ENCODE data around the gene WWTR1. TPM values are rescaled to one million over a fixed set of nuclear protein-coding genes. Genes with fewer than 3 reads are reported as not detected.
A peak's percentile ranks its signal among the peaks of the same experiment; 100 is the strongest.

Gene WWTR1
- total and polyA plus RNA-seq, 2 of the 4 experiments (the other 2 are of a cell fraction) = 38.9 to 65.3 TPM

- ATAC-seq (ENCODE audit: low read depth) = peak; percentile 42
- CTCF ChIA-PET = interaction anchor here (0.9 kb wide), 1 partner anchor 123 kb away, joined by 3 read pairs; the partner anchor contains the start of gene WWTR1
- in situ Hi-C loops (cut with MboI; ENCODE audit: low sequenced_read_pairs) = no loop called here
These were observed 123.0 kb downstream of the WWTR1 start for GRCh38 chr3:149534671-149535332.

More at GRCh38 chr3:149534671-149535332, 123.0 kb downstream of the WWTR1 start:
- Histone ChIP-seq H2BK5ac (ENCODE audit: low read depth, low read length, poor library complexity, severe bottlenecking) (peak overlapping the region; percentile 56), H4K5ac (ENCODE audit: low read depth, low read length) (peak overlapping the region; percentile 2; the same call in 1 of the 2 replicates), H3K4me3 (ENCODE audit: insufficient read depth, low read depth, low read length) (no peak overlapping the region), H4K8ac (ENCODE audit: low read depth in 2 of 2, low read length in 2 of 2) (peak overlapping the region in 1 of 2 experiments; percentile 28; a peak in 1 of 4 replicates), H3K23ac (ENCODE audit: low read depth, low read length) (peak overlapping the region; percentile 77), H3K9ac (ENCODE audit: low read depth, low read length) (no peak overlapping the region), H3K18ac (ENCODE audit: low read depth, low read length) (peak overlapping the region; percentile 0; the same call in 1 of the 2 replicates), H2AFZ (replicated peaks; ENCODE audit: low read length, poor library complexity) (no peak overlapping the region), H3K4ac (ENCODE audit: low read depth, low read length) (peak overlapping the region; percentile 70), H3K27me3 (ENCODE audit: control insufficient read depth, insufficient read depth, low read length) (no peaks in the 10 kb centered on the region), H2BK15ac (ENCODE audit: low read depth, low read length) (peak overlapping the region; percentile 1; the same call in 1 of the 3 replicates), H3K9me3 (ENCODE audit: control insufficient read depth, insufficient read depth, low read length) (no peaks in the 10 kb centered on the region), H3K14ac (replicated peaks; ENCODE audit: low read depth, low read length) (peak overlapping the region; percentile 20), H3K4me1 (ENCODE audit: control insufficient read depth, insufficient read depth, low read length) (peaks cover 28% of the 10 kb centered on the region), H2AK9ac (replicated peaks; ENCODE audit: low read depth, low read length, poor library complexity) (peak overlapping the region; percentile 29), H3K79me1 (ENCODE audit: low read depth in 1 of 2, low read length in 2 of 2) (peaks cover 33 to 76% of the 10 kb centered on the region in 2 experiments), H3K4me2 (ENCODE audit: low read depth, low read length) (peak overlapping the region; percentile 18), H2BK20ac (ENCODE audit: low read depth, low read length) (peak overlapping the region; percentile 60; the same call in 1 of the 2 replicates), H2BK120ac (ENCODE audit: low read depth, low read length) (peak overlapping the region; percentile 45), H3K36me3 (ENCODE audit: control insufficient read depth, insufficient read depth, low read length) (peaks cover 1% of the 10 kb centered on the region; the same call in 1 of the 2 replicates), H4K20me1 (ENCODE audit: insufficient read depth, low read length) (no peaks in the 10 kb centered on the region; the same call in 1 of the 2 replicates), H3K27ac (ENCODE audit: insufficient read depth, low read length) (peak overlapping the region; percentile 19; the same call in 1 of the 2 replicates), H4K91ac (ENCODE audit: insufficient read depth, low read depth, low read length) (peak overlapping the region; percentile 60), H3K56ac (ENCODE audit: extremely low read depth, insufficient read depth, low read length) (no peak overlapping the region), H3K9me1 (ENCODE audit: insufficient read depth, low read length) (peaks cover 19% of the 10 kb centered on the region), H2AK5ac (ENCODE audit: low read depth, low read length) (peak overlapping the region; percentile 46; the same call in 1 of the 2 replicates)
- POLR2A ChIA-PET (ENCODE audit: unreplicated experiment) = interaction anchor here (0.5 kb wide), 1 partner anchor 137 kb away, joined by 3 read pairs; no protein-coding TSS in a partner anchor
- intact Hi-C loops (cut with micrococcal nuclease) (loop anchor here (5.0 kb wide), 1 partner anchor 122 kb away; the partner anchor contains the start of gene WWTR1), dilution Hi-C loops (cut with HindIII; ENCODE audit: low sequenced_read_pairs, unreplicated experiment) (no loop called here)
- WGBS, 2 experiments (ENCODE audit: extremely low coverage in 2 of 2, insufficient read length in 1 of 2) = no CpG with 5 or more reads among the region's 3 CpGs
- TF ChIP-seq CEBPB (IDR thresholded peaks at IDR 0.05; ENCODE audit: low read depth, low read length) = peak; percentile 46; the same call in 1 of the 2 replicates
- no peak for TF ChIP-seq USF2 (IDR thresholded peaks at IDR 0.05; ENCODE audit: low read depth, low read length)
- no TSS peak for BruUV-seq (replicated peaks)
- DNase-seq = peak; percentile 67

All from IMR-90 (cell line).